GM12892 (cell line): ENCODE measurements around the gene DERA.

ENCODE experiments used
- POLR2A ChIP-seq: IDR thresholded peaks from 2 replicates; pipeline ENCODE4 v1.6.1; 2011; ENCODE audit warnings: low read depth, low read length, control low read depth
- POLR2AphosphoS5 ChIP-seq: IDR thresholded peaks from 2 replicates; pipeline ENCODE4 v1.6.1; 2011; ENCODE audit warnings: low read depth, low read length, control low read depth

GRCh38 chr12:16016748-16017147 is 105.6 kb downstream of the DERA start:
- no peak for TF ChIP-seq POLR2A
- TF ChIP-seq POLR2AphosphoS5, result no peak
